Measurements from ENCODE around the gene PTGES3L. TPM values are rescaled to one million over a fixed set of nuclear protein-coding genes. Genes with fewer than 3 reads are reported as not detected.

PTGES3L gene
- total and polyA plus RNA-seq, 8 donors: 0.26 to 3.6 (median 2.1) TPM

DNA sequence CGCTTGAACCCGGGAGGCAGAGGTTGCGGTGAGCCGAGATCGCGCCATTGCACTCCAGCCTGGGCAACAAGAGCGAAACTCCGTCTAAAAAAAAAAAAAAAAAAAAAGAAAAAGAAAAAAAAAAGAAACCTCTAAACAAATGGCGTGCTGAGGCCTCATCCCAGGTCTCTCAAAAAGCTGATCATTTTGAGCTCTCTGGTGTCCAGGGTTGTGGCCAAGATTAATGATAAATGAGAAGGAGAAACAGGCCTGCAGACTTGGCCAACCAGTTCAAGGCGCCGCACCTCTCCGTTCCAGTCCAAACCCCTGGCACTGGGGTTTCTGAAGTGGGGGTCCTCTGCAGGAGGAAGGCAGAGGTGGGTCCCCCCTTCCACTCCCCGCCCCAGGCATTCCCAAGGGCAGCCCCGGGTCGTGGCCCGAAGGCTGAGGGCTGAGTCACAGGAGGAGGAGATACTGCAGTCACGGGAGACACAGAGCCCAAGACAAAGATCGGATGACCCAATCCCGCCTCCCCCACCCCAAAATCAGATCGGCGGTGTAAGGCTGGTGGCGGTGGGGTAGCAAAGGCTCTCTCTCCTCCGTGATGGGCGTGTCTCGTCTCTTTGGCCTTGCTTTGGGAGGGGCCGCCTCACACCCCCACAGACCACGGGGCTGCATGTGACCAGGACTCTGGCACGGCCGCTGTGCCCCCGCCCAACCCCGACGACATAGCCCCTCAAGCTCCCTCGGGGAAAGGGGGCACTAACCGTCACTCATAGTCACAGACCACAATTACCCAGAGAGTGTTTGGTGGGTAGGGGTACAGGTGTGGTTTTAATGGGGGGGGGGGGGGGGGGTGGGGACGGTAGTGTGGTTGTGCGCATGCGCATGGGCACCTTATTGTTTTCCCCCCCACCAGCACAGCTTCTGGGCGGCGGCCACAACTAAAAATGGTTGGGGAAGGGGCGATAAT is 41.2 kb upstream of the PTGES3L start:
- DNase-seq (peak in 3 of 4 donors; percentile 55 to 86 (median 85)), ATAC-seq (peak; percentile 37)
- Histone ChIP-seq H3K4me3 (peak overlapping the region; percentile 100), H3K4me1 (peaks cover 14 to 73% of the 10 kb centered on the region in 2 donors), H3K27me3 (no peaks in the 10 kb centered on the region), H3K9me3 (no peaks in the 10 kb centered on the region), H3K36me3 (peaks cover 0 to 24% of the 10 kb centered on the region in 2 donors), H3K27ac (peak overlapping the region; percentile 88 to 90)
- intact Hi-C loops (cut with DNase I): loop anchor here in 1 of 2 donors (10.0 kb wide), 1 partner anchor 294 kb away; no protein-coding TSS in a partner anchor
- TF ChIP-seq CTCF (IDR thresholded peaks at IDR 0.05): no peak

GRCh38 chr17:43020030-43020621 is 40.2 kb upstream of the PTGES3L start:
- Histone ChIP-seq H3K36me3 (peaks cover 0 to 34% of the 10 kb centered on the region in 2 donors), H3K27ac (peak overlapping the region; percentile 88 to 90), H3K9me3 (no peaks in the 10 kb centered on the region), H3K4me1 (peaks cover 14 to 82% of the 10 kb centered on the region in 2 donors), H3K27me3 (no peaks in the 10 kb centered on the region), H3K4me3 (peak overlapping the region in 1 of 2 donors; percentile 100)
- DNase-seq: no peak
- intact Hi-C loops (cut with DNase I): loop anchor here in 1 of 2 donors (10.0 kb wide), 1 partner anchor 295 kb away; no protein-coding TSS in a partner anchor
- ATAC-seq: no peak
- TF ChIP-seq CTCF (IDR thresholded peaks at IDR 0.05): no peak

DNA sequence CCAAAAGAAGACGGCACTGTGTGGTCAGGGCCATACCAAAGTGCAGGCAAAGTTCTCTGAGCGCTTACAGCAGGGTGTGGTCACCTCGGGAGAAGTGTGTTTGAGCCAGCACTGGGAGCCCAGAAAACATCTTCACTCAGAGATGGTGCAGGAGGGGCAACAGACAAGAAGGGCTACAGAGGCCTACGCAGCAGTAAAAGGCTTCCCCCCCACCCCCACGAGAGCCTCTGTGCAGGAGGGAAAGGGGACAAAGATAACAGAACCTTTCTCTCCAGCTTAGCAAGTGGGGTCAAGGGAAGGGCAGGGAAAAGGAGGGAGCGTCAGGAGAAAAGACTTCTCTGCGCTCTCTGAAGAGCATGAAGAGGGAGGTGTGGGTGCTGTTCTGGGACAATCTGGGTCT is 39.5 kb upstream of the PTGES3L start:
- TF ChIP-seq CTCF (IDR thresholded peaks at IDR 0.05): no peak
- intact Hi-C loops (cut with DNase I): no loop called here
- DNase-seq (no peak), ATAC-seq (no peak)
- H3K9me3 ChIP-seq: no peaks in the 10 kb centered on the region
- peaks cover 14 to 84% of the 10 kb centered on the region in 2 donors for H3K4me1 ChIP-seq
- no peaks in the 10 kb centered on the region for H3K27me3 ChIP-seq
- peak overlapping the region in 1 of 2 donors; percentile 100 for H3K4me3 ChIP-seq
- peaks cover 0 to 41% of the 10 kb centered on the region in 2 donors for H3K36me3 ChIP-seq
- peak overlapping the region; percentile 15 to 88 for H3K27ac ChIP-seq

GRCh38 chr17:43018932-43019331 is 39.1 kb upstream of the PTGES3L start:
- Histone ChIP-seq H3K4me3 (no peak overlapping the region), H3K36me3 (peaks cover 0 to 45% of the 10 kb centered on the region in 2 donors), H3K27ac (peak overlapping the region in 1 of 2 donors; percentile 88), H3K4me1 (peaks cover 14 to 84% of the 10 kb centered on the region in 2 donors), H3K9me3 (no peaks in the 10 kb centered on the region), H3K27me3 (no peaks in the 10 kb centered on the region)
- DNase-seq (no peak), ATAC-seq (no peak)
- TF ChIP-seq CTCF (IDR thresholded peaks at IDR 0.05): no peak
- intact Hi-C loops (cut with DNase I): no loop called here

Data from left lung (tissue), 10 donors.